T-cell (primary cell): ENCODE results near the gene TSC1. TPM values are rescaled to one million over a fixed set of nuclear protein-coding genes. Genes with fewer than 3 reads are reported as not detected.

Source experiments
- ATAC-seq, 4 experiments: fragments of 200-7000 bp in 3 of 4; fragments of 150-1000 bp in 1 of 4; cut with Tn5 transposase; replicated peaks in 1 of 4; 1 replicate in 3 of 4; 2 replicates in 1 of 4; pipeline ENCODE4 v1.10.0; 2021; ENCODE audit warnings: moderate library complexity in 3 of 4, mild to moderate bottlenecking in 2 of 4, moderate number of reproducible peaks in 1 of 4
- CTCF ChIA-PET, 2 donors: fragments of 300-600 bp; sonication (Branson Sonifier 250); formaldehyde crosslinking; loops; one replicate each; lab custom pipeline; 2022; ENCODE audit warnings: antibody characterized with exemption in 2 of 2; lab: Charles Lee
- POLR2A ChIA-PET, 2 donors: fragments of 300-600 bp; sonication (Branson Sonifier 250); formaldehyde crosslinking; loops; one replicate each; lab custom pipeline; 2022; ENCODE audit warnings: antibody characterized with exemption in 2 of 2; lab: Charles Lee
- DNase-seq, 35 experiments: peaks; one replicate each; pipeline versions ENCODE4 v3.0.0 to v3.0.0-alpha.2; 2013 to 2023
- H3K27ac ChIP-seq: one replicate; pipeline ENCODE4 v1.5.1; 2013; ENCODE audit warnings: low read length
- H3K27me3 ChIP-seq, 2 experiments: replicated peaks in 1 of 2; 1 replicate in 1 of 2; 2 replicates in 1 of 2; pipeline versions ENCODE4 v1.6.1 to v1.7.0; 2013; ENCODE audit warnings: low read length in 1 of 2, mixed read lengths in 1 of 2; ENCODE audit not compliant: control insufficient read depth in 2 of 2, insufficient read depth in 2 of 2; ENCODE audit errors: extremely low read depth in 1 of 2
- H3K36me3 ChIP-seq, 2 donors: 1 replicate in 1 of 2; 2 replicates in 1 of 2; pipeline versions ENCODE4 v1.6.1 to v1.7.0; 2013; ENCODE audit warnings: low read length in 1 of 2; ENCODE audit not compliant: control insufficient read depth in 2 of 2, insufficient read depth in 1 of 2; ENCODE audit errors: extremely low read depth in 1 of 2
- H3K4me1 ChIP-seq, 2 experiments: 1 replicate in 1 of 2; 2 replicates in 1 of 2; pipeline versions ENCODE4 v1.6.1 to v1.7.0; 2013; ENCODE audit warnings: low read length in 2 of 2, mixed read lengths in 1 of 2; ENCODE audit not compliant: insufficient read depth in 2 of 2, control insufficient read depth in 1 of 2; ENCODE audit errors: extremely low read depth in 1 of 2
- H3K4me3 ChIP-seq, 2 donors: 1 replicate in 1 of 2; 2 replicates in 1 of 2; pipeline versions ENCODE4 v1.5.1 to v1.7.0; 2013; ENCODE audit warnings: mild to moderate bottlenecking in 2 of 2, low read length in 1 of 2, moderate library complexity in 1 of 2; ENCODE audit not compliant: control insufficient read depth in 1 of 2; ENCODE audit errors: extremely low read depth in 1 of 2
- H3K9me3 ChIP-seq: 2 replicates; pipeline ENCODE4 v1.7.0; 2013
- H3K27ac Mint-ChIP-seq, 2 donors: one replicate each; pipeline ENCODE4 v1.8.0; 2020 to 2021; ENCODE audit warnings: mild to moderate bottlenecking in 2 of 2, mixed read lengths in 2 of 2
- H3K27me3 Mint-ChIP-seq, 2 donors: one replicate each; pipeline ENCODE4 v1.8.0; 2021 to 2022; ENCODE audit warnings: mixed read lengths in 2 of 2
- H3K36me3 Mint-ChIP-seq: one replicate; pipeline ENCODE4 v1.8.0; 2021; ENCODE audit warnings: mixed read lengths
- H3K4me1 Mint-ChIP-seq, 3 donors: one replicate each; pipeline ENCODE4 v1.8.0; 2020 to 2022; ENCODE audit warnings: mixed read lengths in 3 of 3, mild to moderate bottlenecking in 1 of 3
- H3K4me3 Mint-ChIP-seq, 3 donors: one replicate each; pipeline ENCODE4 v1.8.0; 2020 to 2022; ENCODE audit warnings: mild to moderate bottlenecking in 3 of 3, mixed read lengths in 3 of 3, moderate library complexity in 3 of 3
- H3K9me3 Mint-ChIP-seq, 3 donors: one replicate each; pipeline ENCODE4 v1.8.0; 2020 to 2022; ENCODE audit warnings: mixed read lengths in 3 of 3
- WGBS: methylation state at CpG from one replicate; pipeline ENCODE4 v1.1.5; 2013; ENCODE audit warnings: missing lambda C conversion rate; ENCODE audit not compliant: insufficient coverage; 5-methylcytosine and 5-hydroxymethylcytosine counted together
- total RNA-seq, 35 experiments: library from RNA in 6 of 35; stranded (reverse) in 6 of 35; fragments of 120-200 nt in 1 of 35; gene quantifications; one replicate each; pipeline versions ENCODE4 v1.2.1 to v1.2.4 and lab custom pipeline; 2013 to 2026

TSC1 gene
- total RNA-seq, 5 donors from 2014 or later (not counting 1 experiment from before 2014, with no cell fraction given) = 56.4 to 70.4 (median 59.8) TPM

GRCh38 chr9:132989414-132989996, 45.1 kb upstream of the TSC1 start:
- H3K4me1 ChIP-seq = peaks cover 3 to 5% of the 10 kb centered on the region in 2 experiments
- WGBS = 89% methylated on average over 16 of the region's 23 CpGs
- H3K9me3 ChIP-seq = no peaks in the 10 kb centered on the region
- peaks cover 24 to 53% of the 10 kb centered on the region in 2 donors for H3K27me3 Mint-ChIP-seq
- POLR2A ChIA-PET = no interaction called here
- no peak overlapping the region for H3K4me3 Mint-ChIP-seq
- peaks cover 2 to 6% (median 4%) of the 10 kb centered on the region in 3 donors for H3K4me1 Mint-ChIP-seq
- CTCF ChIA-PET = no interaction called here
- H3K9me3 Mint-ChIP-seq = no peaks in the 10 kb centered on the region
- no peaks in the 10 kb centered on the region for H3K36me3 ChIP-seq
- no peak overlapping the region for H3K4me3 ChIP-seq
- H3K27me3 ChIP-seq = peaks cover 0 to 73% of the 10 kb centered on the region in 2 experiments
- peak in 1 of 4 experiments; percentile 16 for ATAC-seq
- H3K27ac Mint-ChIP-seq = no peak overlapping the region
- peak in 2 of 35 experiments; percentile 8 to 24 for DNase-seq
- no peak overlapping the region for H3K27ac ChIP-seq
- no peaks in the 10 kb centered on the region for H3K36me3 Mint-ChIP-seq

GRCh38 chr9:132989014-132989310, 44.5 kb upstream of the TSC1 start:
- H3K36me3 ChIP-seq = no peaks in the 10 kb centered on the region
- WGBS = 93% methylated on average over 13 of the region's 13 CpGs
- no peak for ATAC-seq
- H3K27me3 ChIP-seq = peaks cover 0 to 73% of the 10 kb centered on the region in 2 experiments
- Mint-ChIP-seq H3K4me1 (peaks cover 0 to 3% (median 0%) of the 10 kb centered on the region in 3 donors), H3K27me3 (peaks cover 19 to 49% of the 10 kb centered on the region in 2 donors), H3K36me3 (no peaks in the 10 kb centered on the region), H3K4me3 (no peak overlapping the region), H3K9me3 (no peaks in the 10 kb centered on the region), H3K27ac (no peak overlapping the region)
- no peak for DNase-seq
- peaks cover 0 to 5% of the 10 kb centered on the region in 2 experiments for H3K4me1 ChIP-seq
- H3K4me3 ChIP-seq = no peak overlapping the region
- ChIA-PET POLR2A (no interaction called here), CTCF (no interaction called here)
- no peaks in the 10 kb centered on the region for H3K9me3 ChIP-seq
- H3K27ac ChIP-seq = no peak overlapping the region

- Mint-ChIP-seq H3K27ac (no peak overlapping the region), H3K27me3 (peaks cover 19 to 52% of the 10 kb centered on the region in 2 donors), H3K4me3 (no peak overlapping the region), H3K36me3 (no peaks in the 10 kb centered on the region), H3K4me1 (peaks cover 0 to 3% (median 0%) of the 10 kb centered on the region in 3 donors), H3K9me3 (no peaks in the 10 kb centered on the region)
- DNase-seq (no peak), ATAC-seq (no peak)
- WGBS = 92% methylated on average over 6 of the region's 14 CpGs
- H3K27ac ChIP-seq = no peak overlapping the region
- no peaks in the 10 kb centered on the region for H3K9me3 ChIP-seq
- H3K36me3 ChIP-seq = no peaks in the 10 kb centered on the region
- CTCF ChIA-PET = no interaction called here
- no peak overlapping the region for H3K4me3 ChIP-seq
- POLR2A ChIA-PET = no interaction called here
- H3K4me1 ChIP-seq = peaks cover 0 to 5% of the 10 kb centered on the region in 2 experiments
- peaks cover 0 to 75% of the 10 kb centered on the region in 2 experiments for H3K27me3 ChIP-seq
These were observed 44.0 kb upstream of the TSC1 start for GRCh38 chr9:132988244-132989013.

GRCh38 chr9:132986640-132987620, 42.5 kb upstream of the TSC1 start:
- Mint-ChIP-seq H3K4me1 (peaks cover 0 to under 1% (median 0%) of the 10 kb centered on the region in 3 donors), H3K36me3 (no peaks in the 10 kb centered on the region), H3K9me3 (no peaks in the 10 kb centered on the region), H3K4me3 (no peak overlapping the region), H3K27me3 (peaks cover 22 to 55% of the 10 kb centered on the region in 2 donors), H3K27ac (no peak overlapping the region)
- H3K27me3 ChIP-seq = peaks cover 0 to 79% of the 10 kb centered on the region in 2 experiments
- H3K4me1 ChIP-seq = peaks cover 0 to 5% of the 10 kb centered on the region in 2 experiments
- no peak overlapping the region for H3K4me3 ChIP-seq
- no peak overlapping the region for H3K27ac ChIP-seq
- POLR2A ChIA-PET = no interaction called here
- 55% methylated on average over 18 of the region's 26 CpGs for WGBS
- ATAC-seq = no peak
- H3K9me3 ChIP-seq = no peaks in the 10 kb centered on the region
- H3K36me3 ChIP-seq = no peaks in the 10 kb centered on the region
- no peak for DNase-seq
- CTCF ChIA-PET = interaction anchor here in 1 of 2 donors (0.6 kb wide), 1 partner anchor 465 kb away, joined by 5 read pairs; no protein-coding TSS in a partner anchor

- Mint-ChIP-seq H3K4me1 (no peaks in the 10 kb centered on the region), H3K36me3 (no peaks in the 10 kb centered on the region), H3K4me3 (no peak overlapping the region), H3K27me3 (peaks cover 29 to 59% of the 10 kb centered on the region in 2 donors), H3K9me3 (no peaks in the 10 kb centered on the region), H3K27ac (no peak overlapping the region)
- peaks cover 0 to 77% of the 10 kb centered on the region in 2 experiments for H3K27me3 ChIP-seq
- no peaks in the 10 kb centered on the region for H3K9me3 ChIP-seq
- H3K36me3 ChIP-seq = no peaks in the 10 kb centered on the region
- ChIA-PET CTCF (no interaction called here), POLR2A (no interaction called here)
- no peak overlapping the region for H3K4me3 ChIP-seq
- ATAC-seq (no peak), DNase-seq (no peak)
- no peak overlapping the region for H3K27ac ChIP-seq
- no peaks in the 10 kb centered on the region for H3K4me1 ChIP-seq
- WGBS = 75% methylated on average over 10 of the region's 13 CpGs
These were observed 41.7 kb upstream of the TSC1 start for GRCh38 chr9:132986114-132986513.

GRCh38 chr9:132985489-132985888, 41.1 kb upstream of the TSC1 start:
- DNase-seq = no peak
- CTCF ChIA-PET = no interaction called here
- ATAC-seq = no peak
- POLR2A ChIA-PET = no interaction called here
- Mint-ChIP-seq H3K9me3 (no peaks in the 10 kb centered on the region), H3K4me1 (no peaks in the 10 kb centered on the region), H3K4me3 (no peak overlapping the region), H3K27me3 (peaks cover 35 to 65% of the 10 kb centered on the region in 2 donors), H3K36me3 (no peaks in the 10 kb centered on the region), H3K27ac (no peak overlapping the region)
- Histone ChIP-seq H3K4me1 (no peaks in the 10 kb centered on the region), H3K36me3 (no peaks in the 10 kb centered on the region), H3K27me3 (peaks cover 0 to 75% of the 10 kb centered on the region in 2 experiments), H3K27ac (no peak overlapping the region), H3K9me3 (no peaks in the 10 kb centered on the region), H3K4me3 (no peak overlapping the region)
- WGBS = 81% methylated on average over 6 of the region's 8 CpGs
